H1 (cell line): ENCODE measurements around the gene PDCD5. TPM values are rescaled to one million over a fixed set of nuclear protein-coding genes. Genes with fewer than 3 reads are reported as not detected.

ENCODE experiments used
- CTCF ChIA-PET: fragments of 300-600 bp; sonication (Branson Sonifier 250); formaldehyde crosslinking; loops from one replicate; lab custom pipeline; 2021; ENCODE audit not compliant: partially characterized antibody; lab: Charles Lee
- POLR2A ChIA-PET: fragments of 300-600 bp; sonication (Branson Sonifier 250); formaldehyde crosslinking; loops from one replicate; lab custom pipeline; 2021; ENCODE audit warnings: inconsistent platforms; ENCODE audit not compliant: partially characterized antibody; lab: Charles Lee
- DNase-seq, 2 experiments: peaks; one replicate each; pipeline versions ENCODE4 v3.0.0 to v3.0.0-alpha.2; 2010 to 2022; ENCODE audit warnings: low spot score in 2 of 2, low read depth in 1 of 2, mixed read lengths in 1 of 2
- FAIRE-seq: peaks from 2 replicates; lab custom pipeline; 2011; peaks lifted over from hg19 to GRCh38; lab: Jason Lieb, UNC
- H2AFZ ChIP-seq: 2 replicates; pipeline ENCODE4 v1.8.1; 2012; ENCODE audit warnings: low read length, inconsistent platforms
- H2AK5ac ChIP-seq: 2 replicates; pipeline ENCODE4 v1.6.1; 2013; ENCODE audit warnings: low read depth, low read length
- H2BK120ac ChIP-seq: replicated peaks from 2 replicates; pipeline ENCODE3; 2013; ENCODE audit warnings: low read depth, low read length, inconsistent platforms
- H2BK12ac ChIP-seq: 2 replicates; pipeline ENCODE4 v1.6.1; 2013; ENCODE audit warnings: low read depth, low read length
- H2BK15ac ChIP-seq: 2 replicates; pipeline ENCODE4 v1.6.1; 2013; ENCODE audit warnings: low read length
- H2BK20ac ChIP-seq: 2 replicates; pipeline ENCODE4 v1.6.1; 2013; ENCODE audit warnings: low read length
- H2BK5ac ChIP-seq: 2 replicates; pipeline ENCODE4 v1.6.1; 2013; ENCODE audit warnings: low read depth, low read length
- H3K14ac ChIP-seq: 2 replicates; pipeline ENCODE4 v1.6.1; 2013; ENCODE audit warnings: inconsistent platforms; ENCODE audit not compliant: insufficient read length
- H3K18ac ChIP-seq: 2 replicates; pipeline ENCODE4 v1.6.1; 2013; ENCODE audit warnings: low read length; ENCODE audit errors: extremely low read depth
- H3K23ac ChIP-seq: 2 replicates; pipeline ENCODE4 v1.6.1; 2013; ENCODE audit warnings: inconsistent platforms; ENCODE audit not compliant: insufficient read length
- H3K23me2 ChIP-seq: 2 replicates; pipeline ENCODE4 v1.6.1; 2013; ENCODE audit warnings: low read depth, low read length
- H3K27ac ChIP-seq: 2 replicates; pipeline ENCODE4 v1.6.1; 2011; ENCODE audit warnings: low read depth, low read length, inconsistent platforms
- H3K27me3 ChIP-seq, 4 experiments: replicated peaks in 1 of 4; 1 replicate in 1 of 4; 2 replicates in 3 of 4; pipeline versions ENCODE4 v1.6.1 to v1.8.1; 2011 to 2013; ENCODE audit warnings: low read length in 3 of 4, mild to moderate bottlenecking in 3 of 4, inconsistent platforms in 2 of 4, mixed read lengths in 2 of 4, moderate library complexity in 1 of 4; ENCODE audit not compliant: control insufficient read depth in 3 of 4, insufficient read depth in 3 of 4; ENCODE audit errors: extremely low read depth in 1 of 4
- H3K36me3 ChIP-seq, 4 experiments: 2 replicates each; pipeline versions ENCODE4 v1.6.1 to v1.8.1; 2011 to 2013; ENCODE audit warnings: mild to moderate bottlenecking in 4 of 4, low read length in 3 of 4, moderate library complexity in 2 of 4, control low read depth in 1 of 4, inconsistent platforms in 1 of 4; ENCODE audit not compliant: insufficient read depth in 4 of 4, control insufficient read depth in 2 of 4
- H3K4ac ChIP-seq: replicated peaks from 2 replicates; pipeline ENCODE3; 2013; ENCODE audit warnings: low read length, low read depth, mixed read lengths, inconsistent platforms; ENCODE audit not compliant: insufficient read length
- H3K4me1 ChIP-seq, 4 experiments: replicated peaks in 1 of 4; 1 replicate in 1 of 4; 2 replicates in 3 of 4; pipeline versions ENCODE4 v1.6.1 to v1.8.1; 2011 to 2013; ENCODE audit warnings: low read length in 3 of 4, inconsistent platforms in 2 of 4, mixed read lengths in 1 of 4; ENCODE audit not compliant: insufficient read depth in 4 of 4, control insufficient read depth in 3 of 4
- H3K4me2 ChIP-seq, 2 experiments: 2 replicates each; pipeline versions ENCODE4 v1.6.1 to v1.8.1; 2011 to 2013; ENCODE audit warnings: low read depth in 2 of 2, low read length in 2 of 2, control low read depth in 1 of 2, inconsistent platforms in 1 of 2, mild to moderate bottlenecking in 1 of 2; ENCODE audit not compliant: insufficient read depth in 1 of 2
- H3K4me3 ChIP-seq, 4 experiments: fragments of 200-600, 300-600 bp in 1 of 4; sonication (generic), shearing (Covaris generic), sonication (Bioruptor Twin) in 1 of 4; 2 replicates each; pipeline versions ENCODE4 v1.5.1 to v1.8.1; 2011 to 2016; ENCODE audit warnings: low read length in 4 of 4, low read depth in 3 of 4, control low read depth in 2 of 4, inconsistent platforms in 2 of 4, mild to moderate bottlenecking in 2 of 4, mixed read lengths in 1 of 4, moderate library complexity in 1 of 4; ENCODE audit not compliant: insufficient read depth in 2 of 4; ENCODE audit errors: extremely low read depth in 1 of 4
- H3K56ac ChIP-seq: replicated peaks from 2 replicates; pipeline ENCODE3; 2013; ENCODE audit warnings: low read depth, mild to moderate bottlenecking, mixed read lengths, low read length, inconsistent platforms; ENCODE audit not compliant: insufficient read length
- H3K79me1 ChIP-seq: 2 replicates; pipeline ENCODE4 v1.6.1; 2013; ENCODE audit warnings: low read depth, low read length, control low read depth
- H3K79me2 ChIP-seq, 2 experiments: 2 replicates each; pipeline versions ENCODE4 v1.6.1 to v1.8.1; 2012 to 2013; ENCODE audit warnings: low read length in 2 of 2, mild to moderate bottlenecking in 2 of 2, inconsistent platforms in 1 of 2; ENCODE audit not compliant: insufficient read depth in 2 of 2, control insufficient read depth in 1 of 2
- H3K9ac ChIP-seq, 4 experiments: replicated peaks in 1 of 4; 1 replicate in 1 of 4; 2 replicates in 3 of 4; pipeline versions ENCODE4 v1.6.1 to v1.8.1; 2011 to 2013; ENCODE audit warnings: low read depth in 3 of 4, low read length in 3 of 4, control low read depth in 2 of 4, mild to moderate bottlenecking in 2 of 4, moderate library complexity in 2 of 4, inconsistent platforms in 1 of 4; ENCODE audit errors: extremely low read depth in 1 of 4
- H3K9me3 ChIP-seq, 2 experiments: 2 replicates each; pipeline versions ENCODE4 v1.6.1 to v1.8.1; 2012 to 2013; ENCODE audit warnings: mild to moderate bottlenecking in 2 of 2, moderate library complexity in 2 of 2, control low read depth in 1 of 2, inconsistent platforms in 1 of 2, low read depth in 1 of 2, low read length in 1 of 2, mixed read lengths in 1 of 2; ENCODE audit not compliant: insufficient read depth in 2 of 2
- H4K20me1 ChIP-seq, 2 experiments: replicated peaks in 1 of 2; 2 replicates each; pipeline versions ENCODE3 to v1.8.1; 2011 to 2013; ENCODE audit warnings: inconsistent platforms in 2 of 2, low read length in 2 of 2, mild to moderate bottlenecking in 1 of 2; ENCODE audit not compliant: insufficient read depth in 2 of 2, control insufficient read depth in 1 of 2
- H4K5ac ChIP-seq: 2 replicates; pipeline ENCODE4 v1.6.1; 2013; ENCODE audit warnings: low read length, low read depth, mixed read lengths, inconsistent platforms; ENCODE audit not compliant: insufficient read length
- H4K8ac ChIP-seq: 2 replicates; pipeline ENCODE4 v1.8.0; 2013; ENCODE audit warnings: mild to moderate bottlenecking, moderate library complexity, low read length, inconsistent platforms; ENCODE audit not compliant: insufficient read depth; ENCODE audit errors: extremely low read depth
- H4K91ac ChIP-seq: replicated peaks from 2 replicates; pipeline ENCODE3; 2013; ENCODE audit warnings: low read length, mixed read lengths, inconsistent platforms; ENCODE audit not compliant: insufficient read length
- BACH1 ChIP-seq: IDR thresholded peaks from 2 replicates; pipeline ENCODE4 v1.6.1; 2012; ENCODE audit warnings: low read length, improper control_type of control experiment
- CBX8 ChIP-seq: fragments of 300-800, 300-1000 bp; sonication (generic); IDR thresholded peaks from 2 replicates; pipeline ENCODE4 v1.7.1; 2016; ENCODE audit warnings: low read depth, low read length, borderline replicate concordance
- CEBPB ChIP-seq: IDR thresholded peaks from 2 replicates; pipeline ENCODE4 v1.6.1; 2012; ENCODE audit warnings: low read depth, low read length
- KDM4A ChIP-seq: IDR thresholded peaks from one replicate; pipeline ENCODE4 v1.7.1; 2012; ENCODE audit warnings: low read depth, mild to moderate bottlenecking, moderate library complexity, low read length, inconsistent platforms; ENCODE audit not compliant: severe bottlenecking
- RXRA ChIP-seq: IDR thresholded peaks from 2 replicates; pipeline ENCODE4 v1.6.1; 2011; ENCODE audit warnings: low read depth, mild to moderate bottlenecking, low read length, moderate library complexity; ENCODE audit not compliant: insufficient read depth
- SIX5 ChIP-seq: IDR thresholded peaks from 2 replicates; pipeline ENCODE4 v1.6.1; 2011; ENCODE audit warnings: mild to moderate bottlenecking, low read depth, low read length
- SP1 ChIP-seq: IDR thresholded peaks from 2 replicates; pipeline ENCODE4 v1.6.1; 2011; ENCODE audit warnings: low read depth, low read length
- WGBS, 2 experiments: shearing (Covaris generic) in 1 of 2; methylation state at CpG; one replicate each; pipeline versions ENCODE4 v1.1.6 to v1.1.7; 2013 to 2015; ENCODE audit warnings: low lambda C conversion rate in 2 of 2, mixed read lengths in 2 of 2, inconsistent platforms in 1 of 2, low coverage in 1 of 2, missing lambda C conversion rate in 1 of 2; ENCODE audit not compliant: insufficient replicate concordance in 2 of 2, insufficient coverage in 1 of 2, insufficient read length in 1 of 2; ENCODE audit errors: extremely low coverage in 1 of 2, missing lambda C conversion rate in 1 of 2; 5-methylcytosine and 5-hydroxymethylcytosine counted together
- polyA plus RNA-seq, 7 experiments: library from polyadenylated mRNA; depleted of rRNA in 3 of 7; stranded (reverse) in 5 of 7; unstranded in 2 of 7; fragments of >200 nt in 5 of 7; fragments of 200-250 nt in 2 of 7; gene quantifications; 1 replicate in 5 of 7; 2 replicates in 1 of 7; 4 replicates in 1 of 7; pipeline versions ENCODE4 v1.2.1 to v1.2.3, GENCODE V29; 2011 to 2013; ENCODE audit warnings: missing spikeins in 2 of 7, mixed read lengths in 2 of 7
- total RNA-seq: library from RNA; stranded (reverse); fragmentation: NEBNext Ultra II Directional; extraction: Animal tissue kit (Norgen Biotek cat#: 25700); gene quantifications from 2 replicates; pipeline ENCODE4 v1.2.1, GENCODE V29; 2021
- TF ChIP-seq, protein P1 (sequence below), 3 experiments: IDR thresholded peaks; 1 replicate in 2 of 3; 2 replicates in 1 of 3; pipeline versions ENCODE4 v1.5.1 to v1.6.1; 2011; ENCODE audit warnings: low read length in 3 of 3, mild to moderate bottlenecking in 3 of 3, inconsistent platforms in 2 of 3, low read depth in 1 of 3, moderate library complexity in 1 of 3; ENCODE audit not compliant: insufficient read depth in 1 of 3; ENCODE audit errors: control extremely low read depth in 1 of 3
- TF ChIP-seq, protein P2 (sequence below): IDR thresholded peaks from 2 replicates; pipeline ENCODE4 v1.6.1; 2012; ENCODE audit warnings: inconsistent platforms

Gene PDCD5
- total and polyA plus RNA-seq, 2 of the 8 experiments (the other 6 are each of a cell fraction or from before 2014, with no cell fraction given): 43.2 to 98.8 TPM

DNA sequence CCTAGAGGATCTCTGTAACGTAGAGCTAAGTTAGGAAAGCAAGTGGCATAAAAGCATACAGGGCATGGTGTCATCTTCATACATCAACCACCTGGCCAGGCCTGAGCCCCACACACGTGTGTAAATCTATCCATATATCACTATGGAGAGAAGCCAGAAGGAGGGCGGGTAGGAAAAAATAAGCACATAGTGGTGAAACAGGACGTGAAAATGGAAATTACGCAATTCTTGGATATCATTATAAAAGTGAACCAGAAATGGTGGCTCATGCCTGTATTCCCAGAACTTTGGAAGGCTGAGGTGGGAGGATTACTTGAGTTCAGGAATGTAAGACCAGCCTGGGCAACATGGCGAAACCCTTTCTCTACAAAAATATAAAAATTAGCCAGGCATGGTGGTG, 43.4 kb downstream of the PDCD5 start:
- WGBS, 2 experiments: 87% methylated on average over 6 of the region's 6 CpGs; no CpG with 5 or more reads in 1 of the 2 experiments
- no peak overlapping the region for H2BK20ac ChIP-seq
- H2BK12ac ChIP-seq: no peak overlapping the region
- H3K4me1 ChIP-seq: no peaks in the 10 kb centered on the region
- H2AK5ac ChIP-seq: no peak overlapping the region
- no peaks in the 10 kb centered on the region for H3K9me3 ChIP-seq
- no peak overlapping the region for H4K5ac ChIP-seq
- no peak overlapping the region for H2AFZ ChIP-seq
- no peak overlapping the region for H3K27ac ChIP-seq
- H3K18ac ChIP-seq: no peak overlapping the region
- no peak overlapping the region for H3K4me2 ChIP-seq
- H3K27me3 ChIP-seq: no peaks in the 10 kb centered on the region
- H3K23me2 ChIP-seq: no peaks in the 10 kb centered on the region
- no peak overlapping the region for H3K56ac ChIP-seq
- H3K79me1 ChIP-seq: peaks cover 2% of the 10 kb centered on the region; the same call in 1 of the 2 replicates
- no peak for DNase-seq
- ChIA-PET POLR2A (no interaction called here), CTCF (interaction anchor here (0.7 to 1.1 kb wide), 4 partner anchors 21 to 334 kb away, joined by 3 to 4 read pairs (median 4); no protein-coding TSS in a partner anchor)
- H3K9ac ChIP-seq: no peak overlapping the region
- no peak overlapping the region for H2BK120ac ChIP-seq
- no peak overlapping the region for H4K8ac ChIP-seq
- H3K36me3 ChIP-seq: peaks cover 4 to 37% (median 23%) of the 10 kb centered on the region in 4 experiments; a peak in 5 of 8 replicates
- no peak overlapping the region for H4K91ac ChIP-seq
- no peak overlapping the region for H2BK15ac ChIP-seq
- H3K14ac ChIP-seq: no peak overlapping the region
- no peak overlapping the region for H3K4me3 ChIP-seq
- H4K20me1 ChIP-seq: peaks cover 0 to 3% of the 10 kb centered on the region in 2 experiments
- H3K4ac ChIP-seq: no peak overlapping the region
- H2BK5ac ChIP-seq: no peak overlapping the region
- no peaks in the 10 kb centered on the region for H3K79me2 ChIP-seq
- FAIRE-seq: no peak
- no peak overlapping the region for H3K23ac ChIP-seq
- TF ChIP-seq, protein P1, sequence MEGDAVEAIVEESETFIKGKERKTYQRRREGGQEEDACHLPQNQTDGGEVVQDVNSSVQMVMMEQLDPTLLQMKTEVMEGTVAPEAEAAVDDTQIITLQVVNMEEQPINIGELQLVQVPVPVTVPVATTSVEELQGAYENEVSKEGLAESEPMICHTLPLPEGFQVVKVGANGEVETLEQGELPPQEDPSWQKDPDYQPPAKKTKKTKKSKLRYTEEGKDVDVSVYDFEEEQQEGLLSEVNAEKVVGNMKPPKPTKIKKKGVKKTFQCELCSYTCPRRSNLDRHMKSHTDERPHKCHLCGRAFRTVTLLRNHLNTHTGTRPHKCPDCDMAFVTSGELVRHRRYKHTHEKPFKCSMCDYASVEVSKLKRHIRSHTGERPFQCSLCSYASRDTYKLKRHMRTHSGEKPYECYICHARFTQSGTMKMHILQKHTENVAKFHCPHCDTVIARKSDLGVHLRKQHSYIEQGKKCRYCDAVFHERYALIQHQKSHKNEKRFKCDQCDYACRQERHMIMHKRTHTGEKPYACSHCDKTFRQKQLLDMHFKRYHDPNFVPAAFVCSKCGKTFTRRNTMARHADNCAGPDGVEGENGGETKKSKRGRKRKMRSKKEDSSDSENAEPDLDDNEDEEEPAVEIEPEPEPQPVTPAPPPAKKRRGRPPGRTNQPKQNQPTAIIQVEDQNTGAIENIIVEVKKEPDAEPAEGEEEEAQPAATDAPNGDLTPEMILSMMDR (IDR thresholded peaks at IDR 0.05; ENCODE audit: control extremely low read depth in 1 of 3, insufficient read depth in 1 of 3, low read depth in 1 of 3, low read length in 3 of 3): no peak
- no peak for TF ChIP-seq BACH1
- TF ChIP-seq, protein P2, sequence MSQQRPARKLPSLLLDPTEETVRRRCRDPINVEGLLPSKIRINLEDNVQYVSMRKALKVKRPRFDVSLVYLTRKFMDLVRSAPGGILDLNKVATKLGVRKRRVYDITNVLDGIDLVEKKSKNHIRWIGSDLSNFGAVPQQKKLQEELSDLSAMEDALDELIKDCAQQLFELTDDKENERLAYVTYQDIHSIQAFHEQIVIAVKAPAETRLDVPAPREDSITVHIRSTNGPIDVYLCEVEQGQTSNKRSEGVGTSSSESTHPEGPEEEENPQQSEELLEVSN: no peak
- TF ChIP-seq RXRA: no peak
- no peak for TF ChIP-seq KDM4A
- no peak for TF ChIP-seq CBX8
- TF ChIP-seq SP1: no peak
- TF ChIP-seq SIX5: no peak
- no peak; the same call in 1 of the 2 replicates for TF ChIP-seq CEBPB
